NB4 (cell line): ENCODE measurements around the gene FER.

Experiments used
- DNase-seq: peaks from one replicate; pipeline ENCODE4 v3.0.0; 2010; ENCODE audit warnings: low read depth
- H3K4me3 ChIP-seq: one replicate; pipeline ENCODE4 v1.5.1; 2011; ENCODE audit warnings: mild to moderate bottlenecking, low read depth, low read length, moderate library complexity
- MYC ChIP-seq: IDR thresholded peaks from 2 replicates; pipeline ENCODE4 v1.6.1; 2011; ENCODE audit warnings: low read depth, low read length
- POLR2A ChIP-seq: IDR thresholded peaks from 2 replicates; pipeline ENCODE4 v1.6.1; 2011; ENCODE audit warnings: mild to moderate bottlenecking; ENCODE audit not compliant: insufficient read length; ENCODE audit errors: extremely low read depth
- TF ChIP-seq, protein P1 (sequence below): IDR thresholded peaks from one replicate; pipeline ENCODE4 v1.5.1; 2012; ENCODE audit warnings: low read depth, low read length
- TF ChIP-seq, protein P2 (sequence below): IDR thresholded peaks from 2 replicates; pipeline ENCODE4 v1.6.1; 2011; ENCODE audit warnings: low read depth, low read length

Gene FER

DNA sequence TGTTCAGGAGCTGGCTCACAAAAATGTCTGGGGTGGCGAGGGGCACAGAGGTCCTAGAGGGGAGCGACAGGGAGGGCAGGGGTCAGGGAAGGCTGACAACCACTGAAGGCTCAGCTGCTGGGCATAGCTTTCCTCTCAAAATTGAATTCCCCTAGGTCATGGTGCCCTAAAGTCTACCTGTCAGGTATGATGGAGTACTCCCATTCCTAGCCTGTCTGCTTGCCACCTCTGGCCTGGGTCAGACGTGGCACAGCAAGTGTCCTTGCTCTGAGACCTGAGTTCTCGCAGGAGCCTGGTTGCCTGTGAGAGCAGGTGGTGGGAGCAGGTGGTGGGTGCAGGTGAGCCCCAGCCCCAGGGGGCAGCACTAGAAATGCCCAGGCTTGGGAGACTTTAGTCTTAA is 486.7 kb downstream of the FER start:
- H3K4me3 ChIP-seq = no peak overlapping the region
- no peak for DNase-seq
- TF ChIP-seq POLR2A (no peak), MYC (no peak)
- TF ChIP-seq, protein P1, sequence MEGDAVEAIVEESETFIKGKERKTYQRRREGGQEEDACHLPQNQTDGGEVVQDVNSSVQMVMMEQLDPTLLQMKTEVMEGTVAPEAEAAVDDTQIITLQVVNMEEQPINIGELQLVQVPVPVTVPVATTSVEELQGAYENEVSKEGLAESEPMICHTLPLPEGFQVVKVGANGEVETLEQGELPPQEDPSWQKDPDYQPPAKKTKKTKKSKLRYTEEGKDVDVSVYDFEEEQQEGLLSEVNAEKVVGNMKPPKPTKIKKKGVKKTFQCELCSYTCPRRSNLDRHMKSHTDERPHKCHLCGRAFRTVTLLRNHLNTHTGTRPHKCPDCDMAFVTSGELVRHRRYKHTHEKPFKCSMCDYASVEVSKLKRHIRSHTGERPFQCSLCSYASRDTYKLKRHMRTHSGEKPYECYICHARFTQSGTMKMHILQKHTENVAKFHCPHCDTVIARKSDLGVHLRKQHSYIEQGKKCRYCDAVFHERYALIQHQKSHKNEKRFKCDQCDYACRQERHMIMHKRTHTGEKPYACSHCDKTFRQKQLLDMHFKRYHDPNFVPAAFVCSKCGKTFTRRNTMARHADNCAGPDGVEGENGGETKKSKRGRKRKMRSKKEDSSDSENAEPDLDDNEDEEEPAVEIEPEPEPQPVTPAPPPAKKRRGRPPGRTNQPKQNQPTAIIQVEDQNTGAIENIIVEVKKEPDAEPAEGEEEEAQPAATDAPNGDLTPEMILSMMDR = no peak
- TF ChIP-seq, protein P2, sequence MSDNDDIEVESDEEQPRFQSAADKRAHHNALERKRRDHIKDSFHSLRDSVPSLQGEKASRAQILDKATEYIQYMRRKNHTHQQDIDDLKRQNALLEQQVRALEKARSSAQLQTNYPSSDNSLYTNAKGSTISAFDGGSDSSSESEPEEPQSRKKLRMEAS = no peak

DNA sequence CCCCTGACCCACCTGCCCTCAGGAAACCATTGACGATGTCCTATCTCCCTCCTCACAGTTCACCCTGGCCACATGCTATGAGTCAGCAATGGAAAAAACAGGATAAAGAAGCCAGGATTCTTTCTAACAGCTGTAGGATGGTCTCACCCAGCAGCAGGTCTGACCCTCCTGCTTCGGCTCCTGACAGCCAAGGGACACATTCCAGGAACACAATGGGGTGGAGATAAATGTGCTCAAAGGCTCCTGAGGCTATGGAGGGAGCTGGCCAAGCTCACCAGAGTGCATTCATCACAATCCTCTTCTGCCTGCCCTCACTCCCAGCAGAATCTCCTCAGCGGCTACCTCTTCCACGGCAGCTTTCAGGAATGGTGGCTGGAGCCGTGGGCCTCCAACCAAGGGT is 491.8 kb downstream of the FER start:
- H3K4me3 ChIP-seq = no peak overlapping the region
- TF ChIP-seq POLR2A = no peak
- TF ChIP-seq, protein P1 = no peak
- no peak for TF ChIP-seq MYC
- TF ChIP-seq, protein P2 = no peak
- DNase-seq = no peak

DNA sequence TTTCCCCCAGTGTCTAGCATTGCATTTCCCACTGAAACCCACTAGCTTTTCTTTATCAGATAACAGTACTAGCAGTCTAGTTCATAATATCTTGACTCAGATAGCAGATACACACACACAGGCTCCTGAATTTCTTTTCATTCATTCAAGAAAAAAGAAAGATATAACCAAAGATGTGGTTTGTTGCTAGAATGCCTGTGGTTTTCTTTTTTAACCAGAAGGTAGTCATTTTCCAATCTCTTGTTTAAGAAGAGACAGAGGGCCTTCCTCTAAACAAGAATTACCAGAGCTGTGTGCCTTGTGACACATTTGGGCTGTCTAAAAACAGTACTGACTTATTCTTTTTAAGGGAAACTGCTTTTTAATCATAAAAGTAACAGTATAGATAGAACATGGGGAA is 494.8 kb downstream of the FER start:
- TF ChIP-seq POLR2A = no peak
- TF ChIP-seq, protein P1 = no peak
- TF ChIP-seq MYC = no peak
- TF ChIP-seq, protein P2 = no peak
- no peak overlapping the region for H3K4me3 ChIP-seq
- no peak for DNase-seq

DNA sequence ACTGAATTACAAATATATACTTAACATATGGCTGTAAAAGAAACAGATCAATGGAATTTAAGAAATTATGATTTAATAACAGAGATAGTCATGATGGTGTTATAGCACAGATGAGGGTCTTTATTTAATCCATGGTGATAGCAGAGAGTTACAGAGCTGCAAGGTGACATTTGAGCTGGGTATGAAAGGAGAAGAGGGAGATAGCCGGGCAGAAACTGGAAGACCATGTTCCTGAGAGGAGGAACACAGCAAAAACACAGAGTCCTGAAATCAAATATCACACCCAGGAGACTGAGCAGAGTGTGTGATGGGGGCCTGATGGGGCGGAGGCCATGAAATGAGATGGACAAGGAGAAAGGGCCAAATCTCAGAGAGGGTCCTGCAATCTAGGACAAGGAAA is 498.7 kb downstream of the FER start:
- TF ChIP-seq POLR2A (no peak), MYC (no peak)
- TF ChIP-seq, protein P1 = no peak
- TF ChIP-seq, protein P2 = no peak
- DNase-seq = no peak
- H3K4me3 ChIP-seq = no peak overlapping the region
